SK-N-SH (cell line): ENCODE results near the gene TUBGCP3. TPM values are rescaled to one million over a fixed set of nuclear protein-coding genes. Genes with fewer than 3 reads are reported as not detected.

ENCODE experiments used
- CTCF ChIA-PET: fragments of 300-600, 350-600 bp; formaldehyde crosslinking; extraction: SDS; loops from one replicate; lab custom pipeline; 2021; lab: Yijun Ruan, JAX
- POLR2A ChIA-PET: fragments of 350-600 bp; sonication (Branson Sonifier 250); formaldehyde crosslinking; extraction: SDS; loops from one replicate; lab custom pipeline; 2020; ENCODE audit warnings: antibody characterized with exemption, inconsistent platforms; lab: Yijun Ruan, JAX
- DNase-seq: peaks from one replicate; pipeline ENCODE4 v3.0.0; 2012
- H2AFZ ChIP-seq: fragments of 200-600 bp; sonication (generic); 2 replicates; pipeline ENCODE4 v1.8.1; 2016; ENCODE audit warnings: antibody characterized with exemption, mild to moderate bottlenecking, low read depth
- H3F3A ChIP-seq: fragments of 200-600 bp; sonication (generic); replicated peaks from 2 replicates; pipeline ENCODE3; 2016; ENCODE audit warnings: antibody characterized with exemption, mild to moderate bottlenecking; ENCODE audit not compliant: insufficient read depth
- H3K27ac ChIP-seq, 2 experiments: fragments of 200-500 bp in 1 of 2; fragments of 200-600 bp in 1 of 2; sonication (Bioruptor generic) in 1 of 2; sonication (generic), shearing (Covaris generic) in 1 of 2; 2 replicates each; pipeline versions ENCODE4 v1.5.1 to v1.6.1; 2014 to 2016; ENCODE audit warnings: low read depth in 2 of 2, inconsistent platforms in 1 of 2, low read length in 1 of 2, mild to moderate bottlenecking in 1 of 2, mixed read lengths in 1 of 2
- H3K27me3 ChIP-seq: fragments of 200-600 bp; sonication (generic), shearing (Covaris generic); 2 replicates; pipeline ENCODE4 v1.6.1; 2016; ENCODE audit warnings: mixed run types; ENCODE audit not compliant: insufficient read depth
- H3K36me3 ChIP-seq, 2 experiments: fragments of 200-500 bp in 1 of 2; fragments of 200-600 bp in 1 of 2; sonication (Bioruptor generic) in 1 of 2; sonication (generic) in 1 of 2; replicated peaks in 1 of 2; 2 replicates each; pipeline versions ENCODE3 to v1.5.1; 2014 to 2016; ENCODE audit warnings: low read length in 1 of 2, mild to moderate bottlenecking in 1 of 2; ENCODE audit not compliant: insufficient read depth in 2 of 2, control insufficient read depth in 1 of 2
- H3K4me1 ChIP-seq, 2 experiments: fragments of 200-500 bp in 1 of 2; fragments of 200-600 bp in 1 of 2; sonication (Bioruptor generic) in 1 of 2; sonication (generic), shearing (Covaris generic) in 1 of 2; 2 replicates each; pipeline versions ENCODE4 v1.5.1 to v1.6.1; 2014 to 2016; ENCODE audit warnings: low read depth in 1 of 2, low read length in 1 of 2, mixed run types in 1 of 2; ENCODE audit not compliant: insufficient read depth in 2 of 2, control insufficient read depth in 1 of 2
- H3K4me2 ChIP-seq: fragments of 200-600 bp; sonication (generic), shearing (Covaris generic); 2 replicates; pipeline ENCODE4 v1.6.1; 2017; ENCODE audit warnings: mixed run types
- H3K4me3 ChIP-seq, 2 experiments: fragments of 200-500 bp in 1 of 2; fragments of 200-600 bp in 1 of 2; sonication (Bioruptor generic) in 1 of 2; sonication (generic), shearing (Covaris generic) in 1 of 2; 2 replicates each; pipeline versions ENCODE4 v1.5.1 to v1.8.1; 2014 to 2016; ENCODE audit warnings: low read depth in 2 of 2, inconsistent platforms in 1 of 2, low read length in 1 of 2, mild to moderate bottlenecking in 1 of 2, mixed read lengths in 1 of 2, moderate library complexity in 1 of 2
- H3K79me2 ChIP-seq: fragments of 200-600 bp; sonication (generic); 2 replicates; pipeline ENCODE4 v1.8.1; 2017; ENCODE audit warnings: mild to moderate bottlenecking; ENCODE audit not compliant: insufficient read depth
- H3K9ac ChIP-seq: fragments of 200-600 bp; sonication (generic); 2 replicates; pipeline ENCODE4 v1.6.1; 2017; ENCODE audit warnings: mixed run types
- H3K9me2 ChIP-seq: fragments of 200-600 bp; sonication (generic); 2 replicates; pipeline ENCODE4 v1.6.1; 2017; ENCODE audit warnings: mixed run types
- H3K9me3 ChIP-seq: fragments of 200-600 bp; sonication (generic); 2 replicates; pipeline ENCODE4 v1.6.1; 2017; ENCODE audit warnings: mixed run types, mild to moderate bottlenecking, moderate library complexity
- H4K20me1 ChIP-seq: fragments of 200-600 bp; sonication (generic); 2 replicates; pipeline ENCODE4 v1.6.1; 2017; ENCODE audit warnings: mild to moderate bottlenecking, mixed run types; ENCODE audit not compliant: insufficient read depth
- CHD2 ChIP-seq: fragments of 150-350 bp; IDR thresholded peaks from 2 replicates; pipeline ENCODE4 v1.6.1; 2018; ENCODE audit warnings: low read length; ENCODE audit not compliant: partially characterized antibody
- ELF1 ChIP-seq: IDR thresholded peaks from 2 replicates; pipeline ENCODE4 v1.4.0; 2012
- EZH2phosphoT487 ChIP-seq: fragments of 200-600 bp; sonication (generic); IDR thresholded peaks from 2 replicates; pipeline ENCODE4 v1.6.1; 2017; ENCODE audit warnings: low read depth, mixed run types, mild to moderate bottlenecking, antibody characterized with exemption, moderate library complexity, borderline replicate concordance
- FOXM1 ChIP-seq: IDR thresholded peaks from 2 replicates; pipeline ENCODE4 v1.4.0; 2012; ENCODE audit warnings: low read depth, mild to moderate bottlenecking
- GABPA ChIP-seq: IDR thresholded peaks from 2 replicates; pipeline ENCODE4 v1.4.0; 2012; ENCODE audit warnings: low read depth, mild to moderate bottlenecking
- GATA2 ChIP-seq: sonication (generic); formaldehyde crosslinking; IDR thresholded peaks from 2 replicates; pipeline ENCODE4 v1.5.0; 2020; ENCODE audit warnings: mild to moderate bottlenecking, missing genetic modification reagents
- IRF3 ChIP-seq: fragments of 150-350 bp; IDR thresholded peaks from 2 replicates; pipeline ENCODE4 v1.6.1; 2016; ENCODE audit warnings: mild to moderate bottlenecking, low read depth, low read length
- JUND ChIP-seq: IDR thresholded peaks from 2 replicates; pipeline ENCODE4 v1.4.0; 2012
- MXI1 ChIP-seq: IDR thresholded peaks from 2 replicates; pipeline ENCODE4 v1.6.1; 2012; ENCODE audit warnings: mild to moderate bottlenecking, low read depth, low read length, improper control_type of control experiment
- NRF1 ChIP-seq: IDR thresholded peaks from 2 replicates; pipeline ENCODE4 v1.6.1; 2012; ENCODE audit warnings: low read depth, mild to moderate bottlenecking, low read length
- PBX3 ChIP-seq: IDR thresholded peaks from 2 replicates; pipeline ENCODE4; 2012
- REST ChIP-seq: IDR thresholded peaks from 2 replicates; pipeline ENCODE4 v1.6.1; 2012; ENCODE audit warnings: mild to moderate bottlenecking, low read depth, low read length, moderate library complexity
- RXRA ChIP-seq: IDR thresholded peaks from 2 replicates; pipeline ENCODE4 v1.4.0; 2012; ENCODE audit warnings: low read depth, mild to moderate bottlenecking, borderline replicate concordance
- SIN3A ChIP-seq: IDR thresholded peaks from 2 replicates; pipeline ENCODE4 v1.6.1; 2012; ENCODE audit warnings: low read depth, mild to moderate bottlenecking, low read length, moderate library complexity, borderline replicate concordance
- TAF1 ChIP-seq: IDR thresholded peaks from 2 replicates; pipeline ENCODE4 v1.6.1; 2012; ENCODE audit warnings: low read depth, mild to moderate bottlenecking, low read length, moderate library complexity, borderline replicate concordance
- TCF12 ChIP-seq: IDR thresholded peaks from 2 replicates; pipeline ENCODE4 v1.4.0; 2012
- USF1 ChIP-seq: IDR thresholded peaks from 2 replicates; pipeline ENCODE4 v1.4.0; 2012; ENCODE audit warnings: low read depth, borderline replicate concordance
- USF2 ChIP-seq: fragments of 150-350 bp; IDR thresholded peaks from 2 replicates; pipeline ENCODE4 v1.6.1; 2017; ENCODE audit warnings: antibody characterized with exemption, low read length, low read depth, borderline replicate concordance
- ZBTB33 ChIP-seq: IDR thresholded peaks from 2 replicates; pipeline ENCODE4 v1.4.0; 2012; ENCODE audit warnings: low read depth, borderline replicate concordance
- WGBS: methylation state at CpG from one replicate; pipeline ENCODE4 v1.1.6; 2017; ENCODE audit warnings: low lambda C conversion rate; 5-methylcytosine and 5-hydroxymethylcytosine counted together
- polyA plus RNA-seq, 3 experiments: library from polyadenylated mRNA; depleted of rRNA; stranded (reverse); fragments of >200 nt; gene quantifications; 2 replicates each; pipeline ENCODE4 v1.2.3, GENCODE V29; 2012

Gene TUBGCP3
- polyA plus RNA-seq, 1 of the 3 experiments (the other 2 are of a cell fraction), result 16.8 TPM

GRCh38 chr13:112529216-112529615 is 58.7 kb downstream of the TUBGCP3 start:
- no peaks in the 10 kb centered on the region for H3K9me3 ChIP-seq
- no peak overlapping the region for H3K4me2 ChIP-seq
- no peaks in the 10 kb centered on the region for H3F3A ChIP-seq
- no peak overlapping the region for H2AFZ ChIP-seq
- H3K4me3 ChIP-seq, result no peak overlapping the region
- WGBS, result 91% methylated on average over 8 of the region's 8 CpGs
- peaks cover 0 to 10% of the 10 kb centered on the region in 2 experiments for H3K36me3 ChIP-seq
- ChIA-PET CTCF (interaction anchor here (1.0 kb wide), 1 partner anchor 62 kb away, joined by 3 read pairs; no protein-coding TSS in a partner anchor), POLR2A (no interaction called here)
- no peaks in the 10 kb centered on the region for H4K20me1 ChIP-seq
- H3K27me3 ChIP-seq, result no peaks in the 10 kb centered on the region
- no peak overlapping the region for H3K9ac ChIP-seq
- no peaks in the 10 kb centered on the region for H3K79me2 ChIP-seq
- peak overlapping the region in 1 of 2 experiments; percentile 98; a peak in 1 of 4 replicates for H3K27ac ChIP-seq
- no peak for DNase-seq
- no peak for TF ChIP-seq USF2
- no peak for TF ChIP-seq TAF1
- no peak for TF ChIP-seq ZBTB33
- no peak for TF ChIP-seq FOXM1
- no peak for TF ChIP-seq PBX3
- TF ChIP-seq NRF1, result no peak
- no peak for TF ChIP-seq JUND
- no peak for TF ChIP-seq REST
- no peak for TF ChIP-seq TCF12
- TF ChIP-seq ELF1, result no peak
- TF ChIP-seq GATA2 (CRISPR knock-in tag), result no peak
- TF ChIP-seq IRF3, result no peak
- TF ChIP-seq MXI1, result no peak
- no peak for TF ChIP-seq CHD2
- no peak for TF ChIP-seq RXRA
- no peak for TF ChIP-seq EZH2phosphoT487
- no peak for TF ChIP-seq SIN3A
- no peak for TF ChIP-seq GABPA
- no peak for TF ChIP-seq USF1
- peaks cover 0 to 44% of the 10 kb centered on the region in 2 experiments; a peak in 2 of 4 replicates for H3K4me1 ChIP-seq
- H3K9me2 ChIP-seq, result no peaks in the 10 kb centered on the region
